GM23248 (cell line): Measurements from ENCODE around the gene ALKBH3.

Source experiments
- EZH2 ChIP-seq: fragments of 200-600 bp; sonication (generic); IDR thresholded peaks from 2 replicates; pipeline ENCODE4 v1.6.1; 2018; ENCODE audit warnings: antibody characterized with exemption, mild to moderate bottlenecking; ENCODE audit not compliant: insufficient read depth, poor library complexity, severe bottlenecking
- EZH2phosphoT487 ChIP-seq: fragments of 200-600 bp; sonication (generic); IDR thresholded peaks from 2 replicates; pipeline ENCODE4 v1.6.1; 2018; ENCODE audit warnings: antibody characterized with exemption, moderate library complexity, mild to moderate bottlenecking, low read depth; ENCODE audit not compliant: insufficient read depth

GRCh38 chr11:43936076-43936475 lies 55.4 kb downstream of the ALKBH3 start:
- no peak for TF ChIP-seq EZH2phosphoT487
- TF ChIP-seq EZH2: no peak
